ENCODE results near the gene RNASET2.
"Not testable (repeated sequence)": the region's sequence is repeated elsewhere in the genome, so short reads cannot be mapped to it uniquely, and the experiment has no call there.

Gene RNASET2

DNA sequence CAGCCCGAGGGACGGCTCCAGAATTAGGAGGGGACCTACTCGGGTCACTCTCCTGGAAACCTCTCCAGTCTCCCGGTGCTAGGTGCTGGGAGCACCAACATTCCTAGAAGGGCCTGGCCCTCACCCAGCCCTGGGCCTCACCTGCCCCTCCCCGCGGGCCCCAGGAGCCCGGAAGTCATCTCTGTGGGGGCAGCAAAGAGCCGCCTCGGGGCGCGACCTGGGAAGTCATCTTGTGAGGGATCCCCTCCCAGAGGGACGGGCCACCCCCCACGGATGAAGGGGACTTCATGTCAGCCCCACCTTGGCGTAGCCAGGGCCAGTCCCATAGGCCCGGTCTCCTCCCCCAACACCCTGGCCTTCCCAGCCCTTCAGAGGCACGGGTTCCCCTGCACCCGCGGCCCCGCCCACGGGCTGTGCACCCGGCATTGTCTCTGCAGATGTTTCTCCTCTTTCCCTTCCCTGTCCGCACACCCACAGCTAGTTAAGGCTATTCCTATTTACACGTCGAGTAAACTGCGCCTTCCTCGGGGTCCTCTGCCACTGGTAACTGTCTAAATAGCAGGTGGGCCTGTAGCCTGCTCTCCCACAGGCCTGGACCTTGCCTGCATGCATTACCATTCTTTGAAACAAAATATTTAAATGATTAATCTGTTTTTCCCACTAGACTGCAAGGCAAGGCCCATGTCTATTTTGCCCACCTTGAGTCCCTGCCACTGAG lies 896 bp upstream of the RNASET2 start:
- peaks cover 65% of the 10 kb centered on the region for H3K4me1 Mint-ChIP-seq
- peak overlapping the region; percentile 93 for H3K27ac Mint-ChIP-seq
- H3K27me3 Mint-ChIP-seq: no peaks in the 10 kb centered on the region
- ATAC-seq: peak; percentile 27
- H3K9me3 Mint-ChIP-seq: no peaks in the 10 kb centered on the region
- peaks cover 2% of the 10 kb centered on the region for H3K36me3 Mint-ChIP-seq (ENCODE audit: low read depth)
- peak overlapping the region; percentile 85 for H3K4me3 Mint-ChIP-seq
- DNase-seq: peak; percentile 68

DNA sequence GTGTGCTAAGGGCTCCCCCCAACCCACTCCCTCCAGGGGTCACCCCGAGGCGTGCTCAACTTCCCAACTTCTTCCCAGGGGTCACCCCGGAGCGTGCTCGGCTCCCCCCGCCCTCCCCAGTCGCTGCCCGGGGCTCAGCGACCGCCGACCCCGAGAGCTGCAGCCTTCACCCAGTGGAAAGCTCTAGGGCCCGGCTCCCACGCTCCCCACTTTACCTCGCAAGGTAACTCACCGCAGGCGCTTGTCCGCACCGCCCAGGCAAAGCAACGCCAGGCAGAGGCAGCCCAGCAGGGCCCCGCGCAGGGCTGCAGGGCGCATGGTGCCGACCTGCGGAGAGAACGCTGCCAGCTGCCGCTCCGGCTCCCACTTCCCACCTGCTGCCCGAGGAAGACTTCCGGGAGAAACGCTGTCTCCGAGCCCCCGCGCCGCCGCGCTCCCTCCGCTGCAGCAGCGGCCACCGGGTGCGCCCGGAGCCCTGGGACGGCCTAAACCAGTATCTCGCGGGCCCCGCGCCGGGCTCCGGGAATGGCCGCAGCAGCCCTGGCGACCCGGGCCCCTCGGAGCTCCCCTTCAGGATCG lies 396 bp downstream of the RNASET2 start:
- ATAC-seq (peak; percentile 12), DNase-seq (no peak)
- Mint-ChIP-seq H3K27ac (peak overlapping the region; percentile 77), H3K4me3 (peak overlapping the region; percentile 85), H3K27me3 (no peaks in the 10 kb centered on the region), H3K9me3 (no peaks in the 10 kb centered on the region), H3K36me3 (ENCODE audit: low read depth) (peaks cover 5% of the 10 kb centered on the region), H3K4me1 (peaks cover 76% of the 10 kb centered on the region)

DNA sequence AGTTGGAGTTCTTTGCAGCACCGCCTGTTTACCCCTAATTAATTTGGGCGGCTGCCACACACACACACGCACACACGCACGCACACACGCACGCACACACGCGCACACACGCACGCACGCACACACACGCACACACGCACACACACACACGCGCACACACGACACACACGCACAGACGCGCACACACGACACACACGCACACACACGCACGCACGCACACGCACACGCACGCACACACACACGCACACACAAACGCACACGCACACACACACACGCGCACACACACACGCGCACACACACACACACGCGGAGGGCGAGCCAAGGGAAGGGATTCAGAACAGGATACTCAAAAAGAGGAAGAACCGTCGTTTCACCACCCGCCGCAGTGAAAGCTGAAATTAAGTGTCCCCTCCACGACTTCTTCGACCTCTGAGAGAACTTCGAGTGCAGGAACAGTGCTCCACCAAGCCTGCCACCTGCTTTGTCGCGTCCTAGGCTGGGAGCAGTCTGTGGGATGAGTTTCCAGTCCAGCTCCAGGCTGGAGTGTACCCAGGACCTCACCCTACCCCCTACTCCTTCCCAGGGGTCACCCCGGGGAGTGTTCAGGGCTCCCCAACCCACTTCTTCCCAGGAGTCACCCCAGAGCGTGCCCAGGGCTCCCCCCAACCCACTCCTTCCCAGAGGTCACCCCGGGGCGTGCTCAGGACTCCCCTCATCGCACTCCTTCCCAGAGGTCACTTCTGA lies 1.1 kb downstream of the RNASET2 start:
- Mint-ChIP-seq H3K4me1 (peaks cover 80% of the 10 kb centered on the region), H3K36me3 (ENCODE audit: low read depth) (peaks cover 12% of the 10 kb centered on the region), H3K27ac (peak overlapping the region; percentile 77)

DNA sequence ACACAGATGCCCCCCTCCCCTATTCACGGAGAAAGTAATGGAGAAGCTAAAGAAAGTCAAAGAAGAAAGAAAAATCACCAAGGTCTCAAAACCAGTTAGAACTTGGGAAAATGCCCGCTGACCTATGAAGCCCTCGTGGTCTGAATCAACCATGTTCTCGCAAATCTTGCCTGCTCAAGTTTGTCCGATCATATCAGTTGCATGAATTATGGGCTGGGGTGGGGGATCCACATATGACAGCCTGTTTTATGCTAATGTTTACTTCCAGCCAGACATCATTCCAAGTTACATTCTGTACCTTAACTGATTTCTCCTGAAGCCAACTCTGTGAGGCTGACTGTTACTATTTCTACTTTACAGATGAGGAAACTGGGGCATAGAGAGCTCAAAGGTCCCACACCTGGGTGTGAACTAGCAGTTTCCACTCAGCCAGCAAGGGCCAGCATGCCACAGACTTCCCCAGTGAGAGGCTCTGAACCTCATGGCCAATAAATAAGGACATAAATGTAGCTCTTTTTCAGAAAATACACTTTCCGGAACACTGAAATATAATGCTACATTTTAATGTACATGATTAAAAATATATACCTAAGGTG lies 2.1 kb downstream of the RNASET2 start:
- Mint-ChIP-seq H3K27ac (peak overlapping the region; percentile 25), H3K4me3 (peak overlapping the region; percentile 43), H3K27me3 (no peaks in the 10 kb centered on the region), H3K4me1 (peaks cover 79% of the 10 kb centered on the region), H3K9me3 (no peaks in the 10 kb centered on the region), H3K36me3 (ENCODE audit: low read depth) (peaks cover 16% of the 10 kb centered on the region)
- DNase-seq (no peak), ATAC-seq (no peak)

More for the DNA sequence above, 1.1 kb downstream of the RNASET2 start:
- Mint-ChIP-seq H3K4me3 (peak overlapping the region; percentile 85), H3K9me3 (no peaks in the 10 kb centered on the region), H3K27me3 (no peaks in the 10 kb centered on the region)
- peak; percentile 26 for DNase-seq
- ATAC-seq: no peak

DNA sequence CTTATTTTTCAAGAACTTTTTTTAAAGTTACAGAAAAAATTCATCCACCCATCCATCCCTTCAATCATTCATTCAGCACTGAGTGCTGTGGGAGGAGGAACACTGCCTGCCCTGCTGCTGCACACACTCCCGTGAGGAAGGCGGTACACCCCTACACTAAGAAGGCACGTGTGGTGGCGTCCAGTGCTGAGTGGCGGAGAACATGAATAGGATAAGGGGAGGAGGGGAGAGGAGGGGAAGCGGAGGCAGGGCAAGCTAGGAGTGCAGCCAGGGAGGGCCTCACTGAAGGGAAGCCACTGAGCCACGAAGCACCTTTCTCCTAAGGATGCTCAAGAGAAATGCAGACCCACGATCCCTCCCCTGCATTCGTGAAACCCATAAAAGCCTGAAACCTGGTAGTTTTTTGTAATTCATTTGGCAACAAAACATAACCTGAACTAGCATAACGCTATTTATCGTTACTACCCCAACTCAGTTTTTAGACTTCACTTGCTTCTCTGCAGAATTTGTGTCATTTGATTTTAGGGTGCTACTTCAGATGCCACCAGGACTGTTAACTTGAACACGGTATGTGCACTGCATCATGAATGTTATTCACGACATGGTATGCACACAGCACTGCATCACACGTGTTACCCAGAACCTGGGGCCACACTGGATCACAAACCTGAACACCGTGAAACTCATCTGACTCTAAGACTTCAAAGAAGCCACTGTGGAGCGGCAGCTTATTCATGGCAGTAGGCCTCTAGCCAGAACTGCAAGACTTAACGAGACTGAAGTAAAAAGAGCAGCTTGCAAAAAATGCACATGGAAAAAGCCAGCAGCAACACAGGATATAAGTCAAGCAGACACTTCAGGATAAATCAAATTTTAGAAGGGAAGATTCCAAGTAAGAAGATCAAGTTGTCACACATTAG lies 3.5 kb downstream of the RNASET2 start:
- ATAC-seq: no peak
- Mint-ChIP-seq H3K9me3 (no peaks in the 10 kb centered on the region), H3K36me3 (ENCODE audit: low read depth) (peaks cover 16% of the 10 kb centered on the region), H3K27me3 (no peaks in the 10 kb centered on the region), H3K4me3 (peak overlapping the region; percentile 43), H3K27ac (peak overlapping the region; percentile 76), H3K4me1 (peaks cover 65% of the 10 kb centered on the region)
- DNase-seq: no peak

DNA sequence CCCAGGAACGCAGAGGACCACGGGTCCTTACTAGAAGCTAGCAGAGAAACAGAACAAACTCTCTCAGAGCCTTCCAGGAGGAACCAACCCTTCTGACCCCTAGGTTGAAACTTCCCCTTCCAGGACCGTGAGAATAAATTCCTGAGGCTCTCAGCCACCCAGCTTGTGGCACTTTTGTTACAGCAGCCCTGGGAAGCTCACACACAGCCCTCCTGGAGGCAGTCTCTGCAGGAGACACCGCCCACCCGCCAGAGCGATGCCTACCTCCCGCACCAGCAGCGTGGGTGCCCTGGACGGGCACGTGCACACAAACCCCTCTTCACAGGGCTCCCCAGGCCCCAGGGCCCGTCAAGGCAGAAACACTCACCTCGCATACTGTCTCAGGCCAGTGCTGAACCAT lies 4.2 kb downstream of the RNASET2 start:
- Mint-ChIP-seq H3K4me3 (no peak overlapping the region), H3K27ac (peak overlapping the region; percentile 76), H3K36me3 (ENCODE audit: low read depth) (peaks cover 21% of the 10 kb centered on the region), H3K4me1 (peaks cover 58% of the 10 kb centered on the region), H3K9me3 (no peaks in the 10 kb centered on the region), H3K27me3 (no peaks in the 10 kb centered on the region)
- ATAC-seq: no peak
- DNase-seq: peak; percentile 4

DNA sequence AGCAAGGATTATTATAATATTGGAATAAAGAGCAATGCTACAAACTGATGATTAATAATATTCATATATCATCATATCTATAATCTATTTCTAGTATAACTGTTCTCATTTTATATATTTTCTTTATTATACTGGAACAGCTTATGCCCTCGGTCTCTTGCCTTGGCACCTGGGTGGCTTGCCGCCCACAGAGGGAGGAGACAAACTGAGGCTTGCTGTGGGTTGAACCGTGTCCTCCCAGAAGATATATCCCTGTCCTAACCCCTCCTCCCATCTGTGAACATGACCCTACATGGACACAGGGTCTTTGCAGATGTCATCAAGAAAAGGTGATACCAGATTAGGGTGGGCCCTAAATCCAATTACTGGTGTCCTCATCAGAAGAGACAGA lies 4.7 kb downstream of the RNASET2 start:
- H3K4me3 Mint-ChIP-seq: peak overlapping the region; percentile 63
- no peaks in the 10 kb centered on the region for H3K9me3 Mint-ChIP-seq
- no peak for ATAC-seq
- peaks cover 58% of the 10 kb centered on the region for H3K4me1 Mint-ChIP-seq
- peaks cover 21% of the 10 kb centered on the region for H3K36me3 Mint-ChIP-seq (ENCODE audit: low read depth)
- no peak for DNase-seq
- H3K27ac Mint-ChIP-seq: peak overlapping the region; percentile 76
- H3K27me3 Mint-ChIP-seq: no peaks in the 10 kb centered on the region

DNA sequence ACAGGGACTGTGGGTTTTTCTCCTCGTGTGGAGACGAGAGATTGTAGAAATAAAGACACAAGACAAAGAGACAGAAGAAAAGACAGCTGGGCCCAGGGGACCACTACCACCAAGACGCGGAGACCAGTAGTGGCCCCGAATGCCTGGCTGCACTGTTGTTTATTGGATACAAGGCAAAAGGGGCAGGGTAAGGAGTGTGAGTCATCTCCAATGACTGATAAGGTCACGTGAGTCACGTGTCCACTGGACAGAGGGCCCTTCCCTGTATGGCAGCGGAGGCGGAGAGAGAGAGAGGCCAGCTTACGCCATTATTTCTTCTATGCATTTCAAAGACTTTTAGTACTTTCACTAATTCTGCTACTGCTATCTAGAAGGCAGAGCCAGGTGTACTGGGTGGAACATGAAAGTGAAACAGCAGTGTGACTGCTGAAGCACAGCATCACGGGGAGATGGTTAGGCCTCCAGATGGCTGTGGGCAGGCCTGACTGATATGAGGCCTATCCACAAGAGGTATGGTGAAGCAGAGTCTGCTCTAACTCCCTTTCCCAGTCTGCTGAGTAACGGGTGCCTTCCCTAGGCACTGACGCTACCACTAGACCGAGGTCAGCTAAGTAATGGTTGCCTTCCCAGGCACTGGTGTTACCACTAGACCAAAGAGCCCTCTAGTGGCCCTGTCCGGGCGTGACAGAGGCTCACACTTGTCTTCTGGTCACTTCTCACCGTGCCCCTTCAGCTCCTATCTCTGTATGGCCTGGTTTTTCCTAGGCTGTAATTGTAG lies 5.3 kb downstream of the RNASET2 start:
- H3K4me1 Mint-ChIP-seq: peaks cover 58% of the 10 kb centered on the region
- ATAC-seq: peak; percentile 94
- DNase-seq: peak; percentile 74
- peak overlapping the region; percentile 76 for H3K27ac Mint-ChIP-seq
- H3K9me3 Mint-ChIP-seq, H3K27me3 Mint-ChIP-seq: not testable (repeated sequence)
- H3K4me3 Mint-ChIP-seq: peak overlapping the region; percentile 63
- H3K36me3 Mint-ChIP-seq (ENCODE audit: low read depth): peaks cover 24% of the 10 kb centered on the region

DNA sequence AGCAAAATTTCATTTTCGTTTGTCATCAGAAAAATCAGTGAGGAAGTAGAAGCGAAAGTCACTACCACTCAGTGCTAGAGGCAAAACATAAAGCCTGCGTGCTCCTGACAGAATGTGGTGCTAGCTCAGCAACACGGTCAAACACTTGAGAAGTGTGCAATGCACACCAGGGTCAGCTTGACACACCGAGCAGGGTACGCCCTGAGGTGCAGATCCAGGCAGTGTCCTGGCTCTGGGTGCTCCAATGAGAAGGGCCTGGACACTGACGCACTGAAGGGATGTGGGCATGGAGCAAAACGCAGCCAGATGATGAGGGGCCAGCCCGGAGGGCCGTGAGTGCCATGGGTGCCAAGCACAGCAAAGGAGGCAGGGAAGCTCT lies 5.9 kb downstream of the RNASET2 start:
- Mint-ChIP-seq H3K36me3 (ENCODE audit: low read depth) (peaks cover 25% of the 10 kb centered on the region), H3K9me3 (no peaks in the 10 kb centered on the region), H3K4me3 (peak overlapping the region; percentile 63), H3K27me3 (no peaks in the 10 kb centered on the region), H3K4me1 (peaks cover 56% of the 10 kb centered on the region), H3K27ac (peak overlapping the region; percentile 76)
- DNase-seq (peak; percentile 2), ATAC-seq (no peak)

DNA sequence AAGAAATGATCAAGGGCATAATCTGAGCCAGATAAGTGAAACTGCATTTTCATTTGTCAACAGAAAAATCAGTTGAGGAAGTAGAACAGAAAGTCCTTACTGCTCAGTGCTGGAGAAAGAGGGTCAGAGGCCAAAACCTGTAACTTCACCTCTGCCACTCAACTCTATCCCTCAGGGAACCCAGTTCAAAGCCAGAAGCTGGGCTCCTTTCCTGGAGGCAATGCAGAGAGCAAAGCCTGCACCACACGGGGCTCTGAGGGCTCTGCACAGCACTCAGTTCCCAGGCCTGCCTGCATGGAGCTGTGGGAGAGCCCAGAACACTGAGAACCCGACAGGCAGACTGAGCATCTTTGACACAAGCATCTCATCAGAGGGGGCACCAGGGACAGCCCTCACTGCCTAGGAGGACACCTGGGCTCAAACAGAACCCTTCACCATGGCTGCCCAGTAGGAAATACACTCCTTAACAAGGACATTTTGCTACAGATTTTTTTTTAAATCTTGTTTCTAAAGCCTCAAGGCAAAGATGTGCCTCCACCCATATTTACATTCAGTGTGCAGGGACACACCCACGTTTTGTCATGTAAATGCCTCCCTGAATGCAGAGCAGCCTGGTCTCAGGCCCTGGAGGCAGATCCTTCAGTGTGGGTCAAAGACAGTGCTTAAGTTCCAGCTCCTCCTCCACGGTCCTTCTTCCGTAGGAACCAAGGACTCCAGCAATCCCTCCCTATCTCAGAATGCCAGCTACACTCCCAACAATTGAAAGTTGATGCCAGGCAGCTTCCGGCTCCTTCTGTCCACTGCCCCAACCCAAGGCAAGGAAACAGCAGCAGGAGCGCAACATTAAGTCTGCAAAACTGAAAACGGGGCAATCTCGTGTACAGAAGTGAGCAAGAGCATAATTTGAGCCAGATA lies 6.6 kb downstream of the RNASET2 start:
- Mint-ChIP-seq H3K4me1 (peaks cover 51% of the 10 kb centered on the region), H3K27ac (peak overlapping the region; percentile 76), H3K36me3 (ENCODE audit: low read depth) (peaks cover 28% of the 10 kb centered on the region), H3K9me3 (no peaks in the 10 kb centered on the region), H3K4me3 (peak overlapping the region; percentile 63), H3K27me3 (no peaks in the 10 kb centered on the region)
- no peak for DNase-seq
- no peak for ATAC-seq

DNA sequence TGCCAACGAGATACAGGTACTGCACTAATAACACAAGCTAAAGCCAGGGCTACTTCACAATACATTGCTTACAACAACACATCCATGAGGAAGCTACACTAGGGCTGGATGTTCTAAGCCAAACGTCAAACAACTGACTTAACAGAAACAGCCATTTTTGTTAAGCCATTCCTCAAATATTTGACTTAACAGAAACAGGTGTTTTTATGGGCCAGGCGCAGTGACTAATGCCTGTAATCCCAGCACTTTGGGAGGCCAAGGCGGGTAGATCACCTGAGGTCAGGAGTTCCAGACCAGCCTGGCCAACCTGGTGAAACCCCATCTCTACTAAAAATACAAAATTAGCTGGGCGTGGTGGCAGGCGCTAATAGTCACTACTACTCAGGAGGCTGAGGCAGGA lies 7.6 kb downstream of the RNASET2 start:
- not testable (repeated sequence) for H3K27me3 Mint-ChIP-seq, H3K27ac Mint-ChIP-seq, DNase-seq, H3K9me3 Mint-ChIP-seq, H3K4me3 Mint-ChIP-seq, ATAC-seq
- Mint-ChIP-seq H3K4me1 (peaks cover 44% of the 10 kb centered on the region), H3K36me3 (ENCODE audit: low read depth) (peaks cover 28% of the 10 kb centered on the region)

DNA sequence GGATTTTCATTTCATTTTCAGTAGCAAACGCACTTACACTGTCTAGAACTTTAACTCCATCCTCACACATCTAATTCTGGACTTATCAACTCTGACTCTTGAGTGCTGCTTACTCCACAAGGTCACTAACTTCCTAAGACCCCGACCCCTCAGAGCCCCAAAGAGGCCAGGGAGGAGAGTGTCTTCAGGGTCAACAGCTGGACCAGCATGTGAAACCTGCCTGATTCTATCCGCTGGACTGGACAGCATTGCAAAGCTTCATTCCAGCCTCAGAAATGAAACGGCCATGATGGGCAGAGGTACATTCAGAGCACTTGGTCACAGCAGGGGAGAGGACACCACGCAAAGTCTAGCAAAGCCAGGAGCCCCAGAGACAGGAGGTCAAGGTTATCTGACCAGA lies 9.1 kb downstream of the RNASET2 start:
- Mint-ChIP-seq H3K4me1 (peaks cover 43% of the 10 kb centered on the region), H3K36me3 (ENCODE audit: low read depth) (peaks cover 41% of the 10 kb centered on the region), H3K9me3 (no peaks in the 10 kb centered on the region), H3K27me3 (no peaks in the 10 kb centered on the region), H3K4me3 (no peak overlapping the region), H3K27ac (no peak overlapping the region)
- ATAC-seq: no peak
- DNase-seq: no peak

All from activated naive CD8-positive, alpha-beta T cell treated with anti-CD3 and anti-CD28 coated beads, Interleukin-2, amount 50 U/mL, for 24 hours (primary cell).